Natural killer cell (primary cell): ENCODE data around the gene KCNE4. TPM values are rescaled to one million over a fixed set of nuclear protein-coding genes. Genes with fewer than 3 reads are reported as not detected.

Experiments
- ATAC-seq, 3 donors: fragments of 150-1000 bp in 2 of 3; fragments of 200-7000 bp in 1 of 3; cut with Tn5 transposase; 1 replicate in 1 of 3; 2 replicates in 2 of 3; pipeline ENCODE4 v1.10.0; 2021; ENCODE audit warnings: mild to moderate bottlenecking in 2 of 3, moderate library complexity in 2 of 3
- DNase-seq, 2 donors: peaks; one replicate each; pipeline versions ENCODE4 v3.0.0 to v3.0.0-alpha.2; 2013 to 2021; ENCODE audit warnings: mixed read lengths in 1 of 2
- H3K27ac ChIP-seq: one replicate; pipeline ENCODE4 v1.5.1; 2013; ENCODE audit warnings: mild to moderate bottlenecking, low read length
- H3K27me3 ChIP-seq: one replicate; pipeline ENCODE4 v1.6.1; 2013; ENCODE audit warnings: low read length; ENCODE audit not compliant: control insufficient read depth, insufficient read depth
- H3K36me3 ChIP-seq: one replicate; pipeline ENCODE4 v1.6.1; 2013; ENCODE audit warnings: low read length; ENCODE audit not compliant: control insufficient read depth, insufficient read depth
- H3K4me1 ChIP-seq: one replicate; pipeline ENCODE4 v1.6.1; 2013; ENCODE audit warnings: low read length; ENCODE audit not compliant: control insufficient read depth, insufficient read depth
- H3K4me3 ChIP-seq: one replicate; pipeline ENCODE4 v1.5.1; 2013; ENCODE audit warnings: low read length
- H3K9me3 ChIP-seq: one replicate; pipeline ENCODE4 v1.6.1; 2013; ENCODE audit warnings: low read length; ENCODE audit not compliant: control insufficient read depth, insufficient read depth
- H3K27ac Mint-ChIP-seq, 2 donors: one replicate each; pipeline ENCODE4 v1.8.0; 2022; ENCODE audit warnings: mild to moderate bottlenecking in 2 of 2, mixed read lengths in 2 of 2, moderate library complexity in 1 of 2
- H3K27me3 Mint-ChIP-seq, 2 donors: one replicate each; pipeline ENCODE4 v1.8.0; 2022; ENCODE audit warnings: low read depth in 2 of 2, mixed read lengths in 2 of 2
- H3K36me3 Mint-ChIP-seq: one replicate; pipeline ENCODE4 v1.8.0; 2022; ENCODE audit warnings: mixed read lengths
- H3K4me1 Mint-ChIP-seq, 2 donors: one replicate each; pipeline ENCODE4 v1.8.0; 2022; ENCODE audit warnings: mixed read lengths in 2 of 2
- H3K4me3 Mint-ChIP-seq: one replicate; pipeline ENCODE4 v1.8.0; 2022; ENCODE audit warnings: mild to moderate bottlenecking, moderate library complexity, mixed read lengths
- H3K9me3 Mint-ChIP-seq, 2 donors: one replicate each; pipeline ENCODE4 v1.8.0; 2022; ENCODE audit warnings: mixed read lengths in 2 of 2
- WGBS: methylation state at CpG from one replicate; pipeline ENCODE4 v1.1.7; 2013; ENCODE audit warnings: missing lambda C conversion rate; ENCODE audit not compliant: insufficient coverage; 5-methylcytosine and 5-hydroxymethylcytosine counted together
- intact Hi-C: fragments of 100-400 bp; cut with micrococcal nuclease; formaldehyde crosslinking; loops from one replicate; pipeline ENCODE4 v1.14.2; 2022
- total RNA-seq, 4 donors: library from RNA; stranded (reverse); fragments of 120-200 nt in 1 of 4; gene quantifications; one replicate each; pipeline versions ENCODE4 v1.2.3 to v1.2.4, GENCODE V29; 2013 to 2022
- TF ChIP-seq, protein P1 (sequence below): fragments of 200-600 bp; IDR thresholded peaks from one replicate; pipeline ENCODE4 v1.8.0; 2022; ENCODE audit warnings: antibody characterized with exemption

The KCNE4 gene
- total RNA-seq, 3 donors from 2014 or later (not counting 1 experiment from before 2014, with no cell fraction given), result not detected

DNA sequence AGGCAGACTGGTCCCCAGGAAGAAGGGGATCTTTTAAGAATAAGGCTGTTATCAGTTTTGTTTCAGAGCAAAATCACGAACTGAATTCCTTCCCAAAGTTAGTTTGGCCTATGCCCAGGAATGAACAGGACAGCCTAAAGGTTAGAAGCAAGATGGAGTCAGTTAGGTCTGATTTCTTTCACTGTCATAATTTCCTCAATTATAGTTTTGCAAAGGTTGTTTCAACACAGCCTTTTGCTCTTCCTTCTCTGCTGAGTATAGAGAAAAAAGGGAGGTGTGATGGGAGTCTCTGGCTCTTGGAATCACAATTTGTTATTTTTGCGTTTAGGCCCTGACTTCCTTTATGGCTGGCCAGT lies 14.6 kb upstream of the KCNE4 start:
- WGBS, result 71% methylated on average over 2 of the region's 2 CpGs
- H3K9me3 ChIP-seq, result no peaks in the 10 kb centered on the region
- DNase-seq (no peak), ATAC-seq (no peak)
- no peaks in the 10 kb centered on the region for H3K4me1 Mint-ChIP-seq
- TF ChIP-seq, protein P1, sequence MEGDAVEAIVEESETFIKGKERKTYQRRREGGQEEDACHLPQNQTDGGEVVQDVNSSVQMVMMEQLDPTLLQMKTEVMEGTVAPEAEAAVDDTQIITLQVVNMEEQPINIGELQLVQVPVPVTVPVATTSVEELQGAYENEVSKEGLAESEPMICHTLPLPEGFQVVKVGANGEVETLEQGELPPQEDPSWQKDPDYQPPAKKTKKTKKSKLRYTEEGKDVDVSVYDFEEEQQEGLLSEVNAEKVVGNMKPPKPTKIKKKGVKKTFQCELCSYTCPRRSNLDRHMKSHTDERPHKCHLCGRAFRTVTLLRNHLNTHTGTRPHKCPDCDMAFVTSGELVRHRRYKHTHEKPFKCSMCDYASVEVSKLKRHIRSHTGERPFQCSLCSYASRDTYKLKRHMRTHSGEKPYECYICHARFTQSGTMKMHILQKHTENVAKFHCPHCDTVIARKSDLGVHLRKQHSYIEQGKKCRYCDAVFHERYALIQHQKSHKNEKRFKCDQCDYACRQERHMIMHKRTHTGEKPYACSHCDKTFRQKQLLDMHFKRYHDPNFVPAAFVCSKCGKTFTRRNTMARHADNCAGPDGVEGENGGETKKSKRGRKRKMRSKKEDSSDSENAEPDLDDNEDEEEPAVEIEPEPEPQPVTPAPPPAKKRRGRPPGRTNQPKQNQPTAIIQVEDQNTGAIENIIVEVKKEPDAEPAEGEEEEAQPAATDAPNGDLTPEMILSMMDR, result no peak
- no peaks in the 10 kb centered on the region for H3K27me3 ChIP-seq
- H3K27me3 Mint-ChIP-seq, result peaks cover 0 to 5% of the 10 kb centered on the region in 2 donors
- H3K9me3 Mint-ChIP-seq, result peaks cover 0 to 3% of the 10 kb centered on the region in 2 donors
- H3K27ac ChIP-seq, result no peak overlapping the region
- intact Hi-C loops, result no loop called here
- no peaks in the 10 kb centered on the region for H3K36me3 ChIP-seq
- no peak overlapping the region for H3K4me3 ChIP-seq
- no peaks in the 10 kb centered on the region for H3K4me1 ChIP-seq
- no peaks in the 10 kb centered on the region for H3K36me3 Mint-ChIP-seq
- H3K4me3 Mint-ChIP-seq, result no peak overlapping the region
- no peak overlapping the region for H3K27ac Mint-ChIP-seq

DNA sequence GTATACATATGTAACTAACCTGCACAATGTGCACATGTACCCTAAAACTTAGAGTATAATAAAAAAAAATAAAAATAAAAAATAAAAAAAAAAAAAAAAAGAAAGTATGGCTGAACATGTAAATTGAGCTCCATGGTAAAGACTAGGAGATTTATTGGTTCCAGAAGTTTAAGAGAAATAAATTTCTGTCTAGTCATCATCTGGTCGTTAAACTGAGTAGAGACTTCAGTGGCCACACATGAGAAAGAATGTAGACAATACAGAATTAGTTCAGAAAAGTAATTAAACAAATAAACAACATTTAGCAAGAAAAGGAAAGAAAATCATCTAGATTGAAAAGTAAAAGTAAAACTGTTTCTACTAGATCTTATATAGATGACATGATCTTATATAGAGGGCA lies 12.4 kb upstream of the KCNE4 start:
- WGBS, result no CpG with 5 or more reads among the region's 1 CpG
- no peaks in the 10 kb centered on the region for H3K36me3 Mint-ChIP-seq
- no peak overlapping the region for H3K4me3 ChIP-seq
- TF ChIP-seq, protein P1, result no peak
- H3K4me1 Mint-ChIP-seq, result peaks cover 0 to 13% of the 10 kb centered on the region in 2 donors
- H3K27me3 Mint-ChIP-seq, result peaks cover 0 to 5% of the 10 kb centered on the region in 2 donors
- no peaks in the 10 kb centered on the region for H3K27me3 ChIP-seq
- H3K9me3 Mint-ChIP-seq, result peaks cover 0 to 3% of the 10 kb centered on the region in 2 donors
- H3K27ac Mint-ChIP-seq, result no peak overlapping the region
- no peaks in the 10 kb centered on the region for H3K36me3 ChIP-seq
- peaks cover 5% of the 10 kb centered on the region for H3K4me1 ChIP-seq
- ATAC-seq (no peak), DNase-seq (no peak)
- H3K9me3 ChIP-seq, result no peaks in the 10 kb centered on the region
- H3K4me3 Mint-ChIP-seq, result no peak overlapping the region
- H3K27ac ChIP-seq, result no peak overlapping the region
- intact Hi-C loops, result no loop called here

DNA sequence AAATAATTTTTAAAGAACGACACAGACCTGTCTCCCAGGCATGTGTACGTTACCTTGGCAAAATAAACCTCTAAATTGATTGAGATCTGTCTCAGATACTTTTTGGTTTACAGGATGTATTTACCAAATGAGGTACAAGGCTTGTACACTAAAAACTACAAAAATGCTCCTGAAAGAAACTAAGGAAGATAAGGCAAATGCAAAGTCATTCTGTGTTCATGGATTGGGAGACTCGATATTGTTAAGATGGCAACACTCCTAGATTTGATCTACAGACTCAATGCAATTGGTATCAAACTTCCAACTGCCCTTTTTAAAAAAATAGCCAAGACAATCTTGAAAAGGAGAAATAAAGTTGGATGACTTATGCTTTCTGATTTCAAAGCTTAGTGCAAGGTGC lies 11.5 kb upstream of the KCNE4 start:
- 93% methylated on average over 3 of the region's 3 CpGs for WGBS
- TF ChIP-seq, protein P1, result no peak

DNA sequence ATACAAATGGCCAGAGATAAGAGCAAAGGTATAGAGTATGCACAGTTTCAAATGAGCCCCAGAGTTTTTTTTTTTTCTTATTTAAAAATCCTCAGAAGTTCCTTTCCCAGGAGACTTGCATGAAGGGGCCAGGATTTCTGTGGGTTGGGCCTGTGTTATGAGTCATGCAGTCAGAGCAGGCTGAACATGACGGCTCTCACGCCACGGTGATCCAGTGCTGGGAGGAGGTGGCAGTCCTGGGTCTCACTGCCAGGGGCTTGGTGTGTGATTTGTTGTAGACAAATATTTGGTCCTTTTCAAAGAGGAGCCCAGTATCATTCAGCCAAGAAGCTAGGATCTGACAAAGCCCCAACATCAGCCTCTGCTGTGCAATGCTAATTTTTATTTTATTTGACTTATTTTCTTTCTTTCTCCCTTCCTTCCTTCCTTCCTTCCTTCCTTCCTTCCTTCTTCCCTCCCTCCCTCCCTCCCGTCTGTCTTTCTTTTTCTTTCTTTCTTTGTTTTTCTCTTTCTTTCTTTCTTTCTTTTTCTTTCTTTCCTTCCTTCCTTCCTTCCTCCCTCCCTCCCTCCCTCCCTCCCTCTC lies 10.4 kb upstream of the KCNE4 start:
- ATAC-seq, result no peak
- intact Hi-C loops, result no loop called here
- H3K27me3 Mint-ChIP-seq, result peaks cover 0 to 5% of the 10 kb centered on the region in 2 donors
- no peak overlapping the region for H3K4me3 Mint-ChIP-seq
- peaks cover 0 to 13% of the 10 kb centered on the region in 2 donors for H3K4me1 Mint-ChIP-seq
- TF ChIP-seq, protein P1, result no peak
- no peaks in the 10 kb centered on the region for H3K27me3 ChIP-seq
- H3K36me3 ChIP-seq, result no peaks in the 10 kb centered on the region
- H3K4me1 ChIP-seq, result peaks cover 5% of the 10 kb centered on the region
- H3K27ac ChIP-seq, result no peak overlapping the region
- H3K4me3 ChIP-seq, result no peak overlapping the region
- H3K36me3 Mint-ChIP-seq, result no peaks in the 10 kb centered on the region
- H3K9me3 Mint-ChIP-seq, result peaks cover 0 to 3% of the 10 kb centered on the region in 2 donors
- H3K9me3 ChIP-seq, result no peaks in the 10 kb centered on the region
- DNase-seq, result no peak
- no peak overlapping the region for H3K27ac Mint-ChIP-seq
- WGBS, result 64% methylated on average over 4 of the region's 4 CpGs

More for the DNA sequence above, 11.5 kb upstream of the KCNE4 start:
- DNase-seq (no peak), ATAC-seq (no peak)
- Mint-ChIP-seq H3K36me3 (no peaks in the 10 kb centered on the region), H3K4me1 (peaks cover 0 to 13% of the 10 kb centered on the region in 2 donors), H3K27me3 (peaks cover 0 to 5% of the 10 kb centered on the region in 2 donors), H3K9me3 (peaks cover 0 to 3% of the 10 kb centered on the region in 2 donors), H3K4me3 (no peak overlapping the region), H3K27ac (no peak overlapping the region)
- Histone ChIP-seq H3K4me3 (no peak overlapping the region), H3K9me3 (no peaks in the 10 kb centered on the region), H3K27me3 (no peaks in the 10 kb centered on the region), H3K36me3 (no peaks in the 10 kb centered on the region), H3K27ac (no peak overlapping the region), H3K4me1 (peaks cover 5% of the 10 kb centered on the region)
- intact Hi-C loops, result no loop called here
